ENCODE results near the gene ZC3HAV1.

GRCh38 chr7:139133335-139134139 is 24.0 kb upstream of the ZC3HAV1 start:
- TF ChIP-seq POLR2A (IDR thresholded peaks at IDR 0.05) (no peak), CTCF (IDR thresholded peaks at IDR 0.05) (no peak)

Data from adrenal gland (tissue), 5 donors.